Breast epithelium (tissue), 3 donors: ENCODE measurements around the gene SAMD7.

Source experiments
- CTCF ChIP-seq, 3 donors: fragments of 450-650 bp; IDR thresholded peaks; one replicate each; pipeline ENCODE4 v1.5.1; 2016 to 2017; ENCODE audit warnings: antibody characterized with exemption in 3 of 3, mild to moderate bottlenecking in 3 of 3, moderate library complexity in 3 of 3
- POLR2A ChIP-seq: fragments of 450-650 bp; IDR thresholded peaks from one replicate; pipeline ENCODE4 v1.6.1; 2016; ENCODE audit warnings: antibody characterized with exemption, mild to moderate bottlenecking, moderate library complexity

GRCh38 chr3:169871129-169871886 lies 40.1 kb upstream of the SAMD7 start:
- TF ChIP-seq POLR2A (no peak), CTCF (IDR thresholded peaks at IDR 0.05) (no peak)
